ENCODE data around the gene NPPC.

Gene NPPC

DNA sequence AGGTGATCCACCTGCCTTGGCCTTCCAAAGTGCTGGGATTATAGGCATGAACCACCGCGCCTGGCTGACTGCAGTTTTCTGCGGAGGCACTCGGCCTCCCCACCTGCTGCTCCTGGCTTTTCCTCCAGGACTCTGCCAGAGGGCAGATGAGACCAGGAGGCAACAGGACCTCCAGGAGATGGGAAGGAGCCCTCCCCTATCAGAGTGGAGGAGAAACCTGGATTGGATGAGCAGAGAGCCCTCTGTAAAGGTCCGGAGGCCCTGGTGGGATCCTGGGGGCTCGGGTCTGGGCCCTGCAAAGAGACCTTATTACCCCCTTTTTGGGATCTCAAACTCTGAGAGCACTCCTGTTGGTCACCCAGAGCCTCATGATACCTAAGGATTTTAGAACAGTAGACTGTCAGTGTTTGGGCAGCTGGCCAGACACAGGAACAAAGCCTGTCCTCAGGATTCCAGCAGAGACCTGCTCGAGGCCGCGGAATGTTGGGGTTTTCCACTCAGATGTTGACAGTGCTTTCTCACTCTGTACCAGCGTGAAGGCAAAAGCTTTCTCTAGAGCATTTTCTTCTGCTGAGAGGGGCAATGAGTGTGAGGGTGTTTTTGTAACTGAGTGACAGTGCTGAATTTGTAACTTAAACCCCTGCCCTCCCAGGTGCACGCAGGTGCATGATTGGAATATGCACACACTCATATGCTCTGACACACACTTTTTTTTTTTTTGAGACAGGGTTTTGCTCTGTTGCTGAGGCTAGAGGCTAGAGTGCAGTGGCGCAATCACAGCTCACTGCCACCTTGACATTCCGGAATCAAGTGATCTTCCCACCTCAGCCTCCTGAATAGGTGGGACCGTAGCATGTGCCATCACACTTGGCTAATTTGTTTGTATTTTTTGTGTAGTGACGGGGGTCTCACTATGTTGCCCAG, 48.4 kb downstream of the NPPC start:
- Histone ChIP-seq H3K27ac (ENCODE audit: insufficient read depth, low read length, poor library complexity, severe bottlenecking) (no peak overlapping the region), H3K4me3 (ENCODE audit: insufficient read depth, low read depth, low read length, poor library complexity, severe bottlenecking) (no peak overlapping the region), H3K9me3 (ENCODE audit: control insufficient read depth, low read length) (no peaks in the 10 kb centered on the region), H3K4me1 (ENCODE audit: control insufficient read depth, insufficient read depth, low read length, poor library complexity, severe bottlenecking) (no peaks in the 10 kb centered on the region), H3K36me3 (ENCODE audit: control insufficient read depth, insufficient read depth, low read length) (no peaks in the 10 kb centered on the region), H3K27me3 (replicated peaks; ENCODE audit: control insufficient read depth, insufficient read depth, low read length, poor library complexity, severe bottlenecking) (peaks cover 3% of the 10 kb centered on the region)
- DNase-seq = no peak

DNA sequence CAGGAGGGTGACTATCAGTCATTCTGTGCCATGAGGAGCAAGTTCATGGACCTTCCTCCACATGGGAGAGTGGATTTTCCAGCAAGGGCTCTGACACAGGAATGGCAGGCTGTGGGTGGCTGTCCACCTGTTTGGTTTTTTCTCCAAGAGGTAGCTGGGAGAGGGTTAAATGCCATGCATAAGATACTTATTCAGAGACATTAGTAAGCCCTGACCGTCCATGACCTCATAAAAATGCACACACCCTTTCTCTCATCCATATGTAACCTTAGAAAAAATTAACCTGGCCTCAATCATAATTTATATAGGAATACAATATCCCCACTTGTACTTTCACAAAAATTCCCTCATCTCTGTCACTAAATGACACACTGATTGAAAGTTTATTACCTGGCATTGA, 51.3 kb downstream of the NPPC start:
- Histone ChIP-seq H3K9me3 (ENCODE audit: control insufficient read depth, low read length) (no peaks in the 10 kb centered on the region), H3K27ac (ENCODE audit: insufficient read depth, low read length, poor library complexity, severe bottlenecking) (no peak overlapping the region), H3K4me1 (ENCODE audit: control insufficient read depth, insufficient read depth, low read length, poor library complexity, severe bottlenecking) (no peaks in the 10 kb centered on the region), H3K36me3 (ENCODE audit: control insufficient read depth, insufficient read depth, low read length) (no peaks in the 10 kb centered on the region), H3K27me3 (replicated peaks; ENCODE audit: control insufficient read depth, insufficient read depth, low read length, poor library complexity, severe bottlenecking) (no peaks in the 10 kb centered on the region), H3K4me3 (ENCODE audit: insufficient read depth, low read depth, low read length, poor library complexity, severe bottlenecking) (no peak overlapping the region)
- DNase-seq = no peak
